ENCODE results near the gene DEFB128. TPM values are rescaled to one million over a fixed set of nuclear protein-coding genes. Genes with fewer than 3 reads are reported as not detected.
"Not testable (repeated sequence)": the region's sequence is repeated elsewhere in the genome, so short reads cannot be mapped to it uniquely, and the experiment has no call there.

Gene DEFB128
- total RNA-seq (ENCODE audit: low replicate concordance): not detected in 2 replicates

GRCh38 chr20:189611-190010 lies at the start of gene DEFB128:
Gene DEFB128 (minus strand): TSS chr20:189711. CDS start chr20:189623, 88 bp downstream.
- TF ChIP-seq CTCF (IDR thresholded peaks at IDR 0.05; ENCODE audit: insufficient read depth, low read length): no peak
- no peak within 1 kb of the TSS for H3K4me3 ChIP-seq (ENCODE audit: low read depth, low read length)
- DNase-seq (ENCODE audit: low read depth): no peak

DNA sequence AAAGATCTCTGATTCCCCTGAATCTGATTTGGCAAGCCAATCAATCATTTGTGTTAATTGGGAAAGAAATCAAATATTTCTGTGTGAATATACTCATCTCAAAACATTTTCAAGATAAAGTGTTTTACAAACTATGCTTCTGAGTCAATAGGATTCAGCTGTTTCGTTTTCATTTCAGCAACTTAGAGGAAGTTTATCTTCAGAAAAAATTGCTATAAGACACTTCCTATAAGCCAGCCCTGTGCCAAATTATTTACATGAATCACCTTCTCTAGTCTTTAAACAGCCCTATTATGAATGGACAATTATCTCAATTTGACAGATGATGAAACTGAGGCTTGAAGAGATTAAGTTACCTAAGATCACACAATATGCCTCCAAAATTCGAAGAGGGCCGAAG lies 48.4 kb upstream of the DEFB128 start:
- no peak for DNase-seq (ENCODE audit: low read depth)
- no peak overlapping the region for H3K4me3 ChIP-seq (ENCODE audit: low read depth, low read length)
- TF ChIP-seq CTCF (IDR thresholded peaks at IDR 0.05; ENCODE audit: insufficient read depth, low read length): no peak

- DNase-seq (ENCODE audit: low read depth): no peak
- no peak overlapping the region for H3K4me3 ChIP-seq (ENCODE audit: low read depth, low read length)
- no peak for TF ChIP-seq CTCF (IDR thresholded peaks at IDR 0.05; ENCODE audit: insufficient read depth, low read length)
Observed at GRCh38 chr20:237489-237888, 48.0 kb upstream of the DEFB128 start.

DNA sequence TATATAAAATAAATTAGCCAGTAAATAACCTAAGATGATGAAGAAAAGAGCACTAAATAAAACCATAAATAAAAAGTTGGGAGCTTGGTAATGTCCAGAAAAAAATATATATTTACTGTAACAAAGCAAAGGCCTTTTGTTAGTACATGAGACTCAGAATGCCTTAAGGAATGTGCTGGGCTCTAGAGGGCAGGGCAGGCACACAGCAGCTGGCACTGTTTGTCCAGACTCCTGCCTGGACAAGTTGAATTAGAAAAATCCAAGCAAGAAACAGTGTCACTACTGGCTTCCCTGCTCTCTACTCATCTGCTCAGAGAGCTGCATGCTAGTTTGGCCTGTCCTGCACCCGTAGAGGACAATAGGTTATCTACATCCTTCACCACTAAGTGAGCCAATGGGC lies 46.4 kb upstream of the DEFB128 start:
- peak; percentile 5 for TF ChIP-seq CTCF (IDR thresholded peaks at IDR 0.05; ENCODE audit: insufficient read depth, low read length)
- no peak overlapping the region for H3K4me3 ChIP-seq (ENCODE audit: low read depth, low read length)
- DNase-seq (ENCODE audit: low read depth): peak; percentile 21

DNA sequence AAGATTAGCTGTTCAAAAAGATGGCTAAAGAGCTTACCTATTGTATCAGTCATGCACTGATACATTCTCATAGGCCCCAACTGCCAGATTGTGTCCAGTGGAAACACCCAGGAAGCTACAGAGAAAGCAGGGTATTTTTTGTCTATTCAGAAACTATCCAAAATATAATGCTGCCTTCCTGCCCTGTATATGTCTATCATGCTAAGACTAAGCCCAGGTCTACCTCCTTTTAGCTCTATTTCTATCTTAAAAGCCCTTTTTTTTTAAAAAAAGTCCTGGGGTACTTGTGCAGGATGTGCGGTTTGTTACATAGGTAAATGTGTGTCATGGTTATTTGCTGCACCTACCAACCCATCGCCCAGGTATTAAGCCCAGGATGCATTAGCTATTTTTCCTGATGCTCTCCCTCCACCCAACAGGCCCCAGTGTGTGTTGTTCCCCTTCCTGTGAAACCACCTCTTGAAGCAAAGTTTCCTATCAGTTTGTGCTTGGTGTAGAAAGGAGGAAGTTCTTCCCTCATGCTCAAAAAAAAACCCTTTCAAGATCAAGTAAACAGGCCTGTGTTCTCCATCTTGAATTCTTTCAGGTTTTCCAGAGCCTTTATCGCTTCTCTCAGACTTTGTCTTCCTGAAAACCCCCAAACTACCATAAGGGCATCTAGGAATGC lies 38.1 kb upstream of the DEFB128 start:
- no peak for TF ChIP-seq CTCF (IDR thresholded peaks at IDR 0.05; ENCODE audit: insufficient read depth, low read length)
- no peak for DNase-seq (ENCODE audit: low read depth)

DNA sequence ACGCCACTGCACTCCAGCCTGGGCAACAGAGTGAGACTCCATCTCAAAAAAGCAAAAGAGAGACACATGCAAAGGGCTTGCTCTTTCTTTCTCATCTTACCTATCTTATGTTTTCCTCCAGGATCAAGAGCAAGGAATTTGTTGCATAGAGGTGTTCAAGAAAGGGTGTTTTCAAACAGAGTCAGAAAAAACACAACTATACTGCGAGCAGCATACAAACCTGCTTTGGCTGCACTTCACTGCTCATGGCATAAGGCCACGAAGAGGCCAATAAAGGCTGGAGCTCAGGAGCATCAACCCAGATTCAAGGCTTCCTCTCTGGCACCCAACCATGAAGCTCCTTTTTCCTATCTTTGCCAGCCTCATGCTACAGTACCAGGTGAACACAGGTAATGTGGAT lies 37.4 kb upstream of the DEFB128 start, which contains the start of gene DEFB129:
Gene DEFB129, plus strand, starts transcription at position 301 of the 400 bp plus-strand sequence. Its CDS starts 31 bp downstream, at position 332.
- DNase-seq (ENCODE audit: low read depth): no peak
- no peak for TF ChIP-seq CTCF (IDR thresholded peaks at IDR 0.05; ENCODE audit: insufficient read depth, low read length)
- H3K4me3 ChIP-seq (ENCODE audit: low read depth, low read length): no peak within 1 kb of the TSS

More for the DNA sequence above, 38.1 kb upstream of the DEFB128 start:
- H3K4me3 ChIP-seq (ENCODE audit: low read depth, low read length): no peak overlapping the region

DNA sequence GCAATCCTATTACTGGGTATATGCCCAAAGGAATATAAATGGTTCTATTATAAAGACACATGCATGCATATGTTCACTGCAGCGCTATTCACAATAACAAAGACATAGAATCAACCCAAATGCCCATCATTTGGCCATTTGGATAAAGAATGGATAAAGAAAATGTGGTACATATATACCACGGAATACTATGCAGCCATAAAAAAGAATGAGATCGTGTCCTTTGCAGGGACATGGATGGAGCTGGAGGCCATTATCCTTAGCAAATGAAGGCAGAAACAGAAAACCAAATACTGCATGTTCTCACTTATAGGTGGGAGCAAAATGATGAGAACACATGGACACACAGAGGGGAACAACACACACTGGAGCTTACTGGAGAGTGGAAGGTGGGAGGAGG lies 36.4 kb upstream of the DEFB128 start:
- not testable (repeated sequence) for H3K4me3 ChIP-seq (ENCODE audit: low read depth, low read length); DNase-seq (ENCODE audit: low read depth)

All from fibroblast of the aortic adventitia (primary cell).